NCI-H2227 treated with DMSO at 0.1 percent for 48 hours (cell line): ENCODE results near the gene NFATC3.

Experiments
- DNase-seq: peaks from one replicate; lab custom pipeline; 2025; lab: John Stamatoyannopoulos, UW

Gene NFATC3

DNA sequence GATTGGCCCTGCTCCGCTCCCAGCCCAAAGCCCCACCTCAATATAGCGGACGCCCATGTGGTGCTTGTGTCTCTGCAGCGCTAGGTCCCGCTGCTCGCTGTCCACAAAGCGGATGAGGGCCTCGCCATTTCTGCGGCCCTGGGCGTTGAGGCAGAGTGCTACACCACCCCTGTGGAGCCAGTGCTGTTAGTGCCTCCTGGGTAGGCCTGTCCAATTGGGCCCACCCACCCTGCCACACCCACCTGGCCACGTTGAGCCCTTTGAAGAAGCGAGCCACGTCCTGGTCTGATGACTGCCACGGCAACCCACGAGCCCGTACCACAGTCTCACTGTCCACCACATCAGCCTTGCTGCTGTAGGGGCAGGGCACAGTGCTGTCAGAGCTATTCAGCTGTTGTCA is 147.2 kb downstream of the NFATC3 start:
- no peak for DNase-seq

DNA sequence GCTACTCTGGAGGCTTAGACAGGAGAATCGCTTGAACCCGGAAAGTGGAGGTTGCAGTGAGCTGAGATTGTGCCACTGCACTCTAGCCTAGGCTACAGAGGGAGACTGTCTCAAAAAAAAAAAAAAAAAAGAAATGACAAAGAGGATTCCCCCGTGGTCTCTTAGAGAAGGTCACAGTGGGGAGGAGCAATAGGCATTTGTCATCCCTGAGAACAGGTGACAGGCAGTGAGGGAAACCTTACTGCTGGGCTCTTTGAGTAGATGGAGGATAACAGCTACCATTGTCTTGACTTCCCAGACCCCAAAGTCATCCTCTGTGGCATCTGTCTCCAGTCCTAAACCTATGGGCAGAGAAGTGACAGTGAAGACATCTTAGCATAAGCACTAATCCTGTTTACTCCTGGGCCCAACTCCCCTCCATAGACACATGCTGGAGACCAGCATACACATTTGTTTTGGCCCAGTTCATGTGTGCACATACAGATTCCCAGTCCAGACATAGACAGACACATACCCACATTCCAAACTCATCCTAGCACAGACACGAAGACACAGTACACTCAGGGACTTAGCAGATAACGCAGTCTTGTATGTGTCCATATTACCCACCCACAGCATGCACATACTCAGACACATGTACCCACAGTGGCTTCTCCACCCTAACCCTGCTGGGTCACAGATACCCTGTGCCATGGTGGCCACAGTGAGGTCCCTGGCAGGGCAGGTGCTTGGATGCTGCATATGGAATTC is 148.1 kb downstream of the NFATC3 start:
- DNase-seq: no peak

DNA sequence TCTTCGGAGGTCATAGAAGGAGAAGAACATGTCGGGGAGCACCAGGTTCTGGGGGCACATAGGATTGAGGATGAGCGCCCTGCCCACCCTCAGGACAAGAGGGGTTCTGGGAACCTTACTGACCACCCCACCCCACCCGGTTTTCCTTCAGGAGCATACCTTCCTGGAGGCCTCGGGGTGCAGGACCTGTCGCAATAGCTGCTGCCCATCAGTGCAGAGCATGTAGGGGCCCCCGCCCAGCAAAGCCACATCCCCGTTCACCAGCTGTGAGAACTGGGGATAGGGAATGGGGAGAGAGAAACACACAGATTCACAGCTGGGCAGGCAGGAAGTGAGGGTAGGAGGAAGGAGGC is 148.6 kb downstream of the NFATC3 start:
- DNase-seq: no peak

DNA sequence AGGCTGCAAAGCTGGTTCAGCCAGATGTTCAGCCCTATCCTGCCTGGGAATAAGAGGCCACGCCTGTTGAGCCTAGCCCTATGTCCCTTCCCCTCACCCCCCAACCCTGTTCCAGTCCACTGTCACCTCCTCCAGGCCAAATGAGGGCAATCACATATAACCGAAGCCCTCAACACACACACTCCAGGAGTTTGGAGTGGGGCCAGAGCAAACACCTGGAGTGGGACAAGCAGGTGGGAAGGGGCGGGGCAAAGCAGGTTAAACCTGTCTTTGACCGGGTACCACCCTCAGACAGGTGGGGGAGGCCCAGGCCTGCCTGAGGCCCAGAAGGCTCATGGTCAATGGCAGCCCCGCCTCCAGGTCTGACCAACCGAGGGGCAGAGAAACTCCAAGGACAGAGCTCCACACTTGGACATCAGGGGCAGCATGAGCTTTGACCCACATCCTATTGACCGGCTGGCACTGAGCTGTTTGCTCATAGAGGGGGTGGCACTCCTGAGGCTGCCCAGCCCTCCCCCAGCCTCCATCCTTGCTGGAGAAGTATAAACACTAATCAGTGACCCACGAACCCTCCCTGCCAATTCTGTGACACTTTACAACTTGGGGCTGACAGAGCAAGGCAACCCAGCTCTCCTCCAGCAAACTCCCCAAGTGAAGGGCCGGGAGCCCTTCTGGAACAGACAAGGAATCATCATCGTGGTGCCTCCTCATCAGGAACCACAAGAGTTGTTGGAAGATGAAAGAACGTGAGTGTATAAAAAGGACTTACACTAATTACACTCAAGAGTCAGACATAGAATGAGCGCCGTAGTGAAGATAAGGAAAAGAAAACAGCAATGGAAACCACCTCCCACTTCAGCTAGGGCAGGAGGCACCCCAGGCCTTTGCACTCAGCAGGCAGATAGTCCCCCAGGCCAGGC is 149.3 kb downstream of the NFATC3 start:
- DNase-seq: no peak

DNA sequence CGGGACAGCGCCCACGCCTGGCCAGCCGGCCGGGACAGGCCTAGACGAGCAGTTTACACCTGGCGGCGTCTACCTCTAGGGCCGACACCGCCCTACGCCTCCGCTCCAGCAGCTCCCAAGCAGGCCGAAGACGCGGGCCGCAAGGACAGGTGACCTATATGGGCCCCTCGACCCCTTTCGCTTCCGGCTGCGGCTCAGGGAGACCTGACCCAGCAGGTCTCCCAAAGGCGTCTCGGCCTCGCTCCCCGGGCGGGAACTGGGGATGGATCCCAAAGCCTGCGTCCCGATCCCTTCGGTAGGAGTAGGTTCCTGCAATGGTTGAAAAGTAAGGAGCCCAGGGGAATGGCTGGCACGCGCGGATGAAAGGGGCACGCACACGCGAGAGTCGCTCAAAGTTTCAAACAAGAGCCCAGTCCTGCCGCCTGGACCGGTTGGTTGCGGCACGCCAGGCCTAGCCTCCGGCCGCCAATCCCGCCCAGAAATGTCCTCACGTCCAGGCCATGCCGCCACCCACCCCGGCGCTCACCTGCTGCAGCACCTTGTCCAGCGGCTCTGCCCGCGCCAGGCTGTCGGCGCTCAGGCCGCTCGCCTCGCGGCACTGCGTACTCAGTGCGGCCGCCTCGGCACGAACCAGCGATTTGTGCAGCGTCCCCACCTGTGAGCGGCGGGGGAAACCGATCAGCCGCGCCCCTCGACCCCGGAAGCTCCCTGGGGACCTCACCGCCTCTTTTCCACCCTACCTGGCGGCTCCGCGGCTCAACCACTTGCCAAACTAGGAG is 150.1 kb downstream of the NFATC3 start:
- DNase-seq: no peak

DNA sequence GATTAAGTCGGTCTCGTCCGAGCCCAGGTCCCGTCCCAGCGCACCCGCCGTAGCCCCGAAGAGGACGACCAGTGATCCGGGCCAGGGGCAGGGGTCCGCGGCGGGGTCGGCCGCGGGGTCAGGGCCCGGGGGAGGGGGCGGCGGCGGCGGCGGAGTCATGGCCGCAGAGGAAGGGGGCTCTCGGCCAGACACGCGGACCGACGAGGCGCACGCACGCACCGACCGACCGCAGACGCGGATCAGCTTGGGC is 150.6 kb downstream of the NFATC3 start, which contains the start of gene ESRP2:
ESRP2 (minus strand) TSS at position 241 of the 250 bp plus-strand sequence; CDS start at position 159, 82 bp downstream.
- DNase-seq: no peak

DNA sequence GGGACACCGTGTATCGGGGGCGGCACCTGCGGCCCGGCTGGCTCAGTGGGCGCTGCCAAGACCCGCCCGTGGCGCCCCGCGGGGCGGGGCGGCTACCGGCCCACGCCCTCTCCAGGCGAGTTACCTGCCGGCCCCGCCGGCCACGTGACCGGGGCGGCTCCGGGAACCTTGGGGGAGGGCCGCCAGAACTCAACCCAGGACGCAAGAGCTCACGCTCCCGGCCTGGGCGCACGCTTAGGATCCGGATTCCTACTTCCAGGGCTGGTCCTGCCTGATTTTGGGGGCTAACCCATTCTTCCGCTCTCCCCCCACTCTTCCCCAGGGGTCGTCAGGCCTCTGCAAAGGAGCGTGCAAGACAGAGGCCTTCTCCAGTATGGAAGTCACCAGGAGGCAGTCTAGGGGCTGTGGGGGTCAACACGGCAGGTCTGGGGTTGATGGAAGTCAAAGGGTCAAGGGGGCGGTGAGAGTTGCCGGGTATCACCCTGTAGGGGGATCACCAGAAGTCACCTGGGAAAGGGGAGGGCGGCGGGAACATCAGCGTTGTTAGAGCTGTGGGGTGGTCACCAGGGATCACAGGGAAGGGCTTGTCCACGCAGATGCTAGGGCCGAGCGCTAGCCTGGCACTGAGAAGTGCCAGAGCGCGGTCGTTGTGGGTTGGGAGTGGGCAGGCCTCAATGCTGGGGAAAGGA is 151.1 kb downstream of the NFATC3 start:
- DNase-seq: no peak

DNA sequence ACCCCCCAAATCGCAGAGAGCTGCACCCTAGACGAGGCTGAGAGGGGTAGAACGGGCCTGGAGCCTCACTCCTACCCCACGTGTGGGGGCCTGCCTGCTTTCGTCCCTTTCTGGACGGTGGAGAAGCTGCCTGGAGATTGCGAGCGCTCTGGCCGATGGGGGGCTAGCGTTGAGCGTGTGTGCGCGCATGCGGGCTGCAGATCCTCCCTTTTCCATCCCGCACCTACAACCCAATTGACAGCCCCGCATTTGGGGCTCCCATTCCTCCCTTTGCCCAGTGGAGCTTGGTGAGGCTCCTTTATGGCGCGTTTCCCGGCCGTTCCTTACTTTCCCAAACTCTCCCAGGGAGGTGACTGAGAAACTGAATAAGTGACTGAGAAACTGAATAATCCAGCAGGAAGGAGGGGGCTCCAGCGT is 151.7 kb downstream of the NFATC3 start:
- DNase-seq: peak; percentile 10

DNA sequence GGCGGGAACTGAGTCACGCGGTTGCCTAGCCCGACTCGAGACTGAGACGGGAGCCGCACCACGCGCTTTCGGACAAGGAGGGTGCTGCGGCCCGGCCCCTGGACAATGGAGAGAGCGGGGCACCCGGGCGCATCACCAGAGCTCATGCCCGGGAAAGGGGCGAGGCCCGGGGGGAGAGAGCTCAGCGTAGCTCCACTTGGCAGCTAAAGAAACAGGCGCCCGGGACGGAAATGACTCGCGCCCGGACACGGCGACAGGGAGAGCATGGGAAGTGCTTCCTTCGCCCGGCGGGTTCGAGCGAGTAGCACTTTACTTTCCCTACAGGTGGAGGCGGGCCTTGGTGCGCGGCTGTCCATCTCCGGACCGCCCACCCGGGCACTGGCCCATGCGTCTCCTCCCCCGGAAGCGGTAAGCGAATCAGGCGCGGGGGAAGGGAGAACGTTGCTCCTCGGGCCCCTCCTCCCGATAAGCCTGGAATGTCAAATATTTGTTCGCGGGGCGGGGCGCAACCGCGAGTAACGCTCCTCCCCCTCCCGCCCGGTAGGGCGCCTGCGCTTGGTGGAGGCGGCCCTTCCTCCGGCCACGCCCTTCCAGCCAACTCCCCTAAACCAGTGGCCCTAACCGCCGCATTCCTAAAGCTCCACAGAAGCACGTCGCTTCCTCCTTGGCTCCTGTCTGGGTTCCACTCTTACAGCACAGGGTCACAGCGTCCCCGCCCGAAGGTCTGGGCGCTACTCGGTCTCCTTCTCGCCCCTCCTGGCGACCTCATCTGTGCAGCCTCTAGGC is 152.3 kb downstream of the NFATC3 start:
- peak; percentile 89 for DNase-seq

DNA sequence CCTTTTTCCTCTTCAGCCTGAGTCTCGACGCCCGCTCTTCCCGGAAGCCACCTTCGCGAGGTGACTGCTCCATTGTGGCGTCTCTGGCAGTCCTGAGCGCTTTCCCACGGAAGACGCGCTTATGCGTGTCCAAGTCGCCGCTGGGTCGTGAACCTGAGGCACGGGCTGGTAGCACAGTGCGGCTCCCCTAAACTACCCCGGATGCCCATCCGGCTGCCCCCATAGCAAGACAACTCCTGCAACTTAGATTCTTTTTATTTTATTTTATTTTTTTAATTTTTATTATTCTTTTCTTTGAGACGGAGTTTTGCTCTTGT is 152.8 kb downstream of the NFATC3 start:
- no peak for DNase-seq

DNA sequence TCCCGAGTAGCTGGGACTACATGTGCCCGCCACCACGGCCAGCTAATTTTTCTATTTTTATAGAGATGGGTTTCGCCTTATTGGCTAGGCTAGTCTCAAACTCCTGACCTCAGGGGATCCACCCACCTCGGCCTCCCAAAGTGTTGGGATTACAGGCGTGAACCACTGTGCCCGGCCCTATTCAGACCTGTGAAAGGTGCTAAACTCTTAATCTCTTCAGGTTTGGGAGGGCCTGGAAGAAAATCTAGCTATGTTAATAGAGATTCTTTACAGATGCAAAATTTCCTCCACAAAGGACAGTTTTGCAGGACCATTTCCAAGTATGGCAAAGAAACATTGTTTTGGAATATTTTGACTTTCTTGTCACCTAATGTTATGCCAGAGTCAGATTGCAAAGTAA is 156.9 kb downstream of the NFATC3 start:
- DNase-seq: no peak

DNA sequence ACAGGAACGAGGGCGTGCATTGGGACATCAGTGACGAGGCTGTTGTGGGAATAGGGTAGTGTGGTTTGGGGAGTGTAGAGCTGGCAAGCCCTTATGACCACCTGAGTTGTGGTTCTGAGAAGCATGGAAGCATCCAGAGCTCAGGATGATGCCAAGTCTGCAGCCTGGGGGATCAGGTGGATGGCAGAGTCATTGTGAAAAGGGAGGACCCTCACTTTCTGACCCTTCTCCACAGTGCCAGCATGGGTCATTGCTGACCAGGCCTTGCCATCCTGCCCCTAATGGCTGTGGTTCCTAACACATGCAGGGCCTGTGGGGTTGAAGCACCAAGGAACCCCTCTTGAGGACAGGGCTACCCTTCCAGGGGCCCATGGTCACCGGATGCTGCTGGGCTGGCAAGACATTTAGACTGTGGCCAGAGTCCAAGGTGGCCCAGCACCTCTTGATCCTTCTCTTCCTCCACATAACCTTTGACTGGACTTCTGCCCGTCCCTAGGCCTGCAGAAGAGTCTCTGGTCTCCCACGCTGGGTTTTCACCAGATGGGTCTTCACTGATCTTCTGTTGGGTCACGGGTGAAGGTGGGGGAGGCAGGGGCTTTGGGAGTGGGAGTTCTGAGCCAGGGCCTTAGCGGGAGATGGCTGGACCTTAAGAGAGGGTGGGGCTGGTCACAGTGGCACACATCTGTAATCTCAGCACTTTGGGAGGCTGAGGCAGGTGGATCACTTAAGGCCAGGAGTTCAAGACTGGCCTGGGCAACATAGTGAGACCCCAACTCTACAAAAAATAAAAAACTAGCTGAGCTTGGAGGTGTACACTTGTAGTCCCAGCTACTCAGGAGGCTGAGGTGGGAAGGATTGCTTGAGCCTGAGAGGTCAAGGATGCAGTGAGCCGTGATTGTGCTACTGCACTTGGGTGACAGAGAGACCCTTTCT is 158.0 kb downstream of the NFATC3 start:
- DNase-seq: no peak

DNA sequence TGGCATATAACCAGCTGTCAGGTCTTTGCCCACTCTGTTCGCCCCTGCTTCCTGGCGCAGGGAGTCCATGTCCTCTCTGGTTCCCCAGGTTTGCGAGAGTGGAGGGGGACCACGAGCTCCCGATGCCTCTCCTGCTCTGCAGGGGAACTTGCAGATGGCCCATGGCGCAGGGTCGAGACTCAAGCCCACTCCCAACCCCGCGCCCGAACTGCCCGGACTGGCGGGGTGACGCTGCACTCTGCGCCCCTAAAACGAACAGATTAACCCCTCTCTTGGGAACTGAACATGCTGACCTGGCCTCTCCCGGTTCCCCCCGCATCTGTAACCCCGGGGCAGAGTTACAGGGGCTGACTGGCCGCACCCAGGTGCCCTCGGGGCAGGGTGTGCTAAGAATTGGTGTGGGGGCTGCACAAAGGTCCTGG is 159.3 kb downstream of the NFATC3 start:
- DNase-seq: no peak

DNA sequence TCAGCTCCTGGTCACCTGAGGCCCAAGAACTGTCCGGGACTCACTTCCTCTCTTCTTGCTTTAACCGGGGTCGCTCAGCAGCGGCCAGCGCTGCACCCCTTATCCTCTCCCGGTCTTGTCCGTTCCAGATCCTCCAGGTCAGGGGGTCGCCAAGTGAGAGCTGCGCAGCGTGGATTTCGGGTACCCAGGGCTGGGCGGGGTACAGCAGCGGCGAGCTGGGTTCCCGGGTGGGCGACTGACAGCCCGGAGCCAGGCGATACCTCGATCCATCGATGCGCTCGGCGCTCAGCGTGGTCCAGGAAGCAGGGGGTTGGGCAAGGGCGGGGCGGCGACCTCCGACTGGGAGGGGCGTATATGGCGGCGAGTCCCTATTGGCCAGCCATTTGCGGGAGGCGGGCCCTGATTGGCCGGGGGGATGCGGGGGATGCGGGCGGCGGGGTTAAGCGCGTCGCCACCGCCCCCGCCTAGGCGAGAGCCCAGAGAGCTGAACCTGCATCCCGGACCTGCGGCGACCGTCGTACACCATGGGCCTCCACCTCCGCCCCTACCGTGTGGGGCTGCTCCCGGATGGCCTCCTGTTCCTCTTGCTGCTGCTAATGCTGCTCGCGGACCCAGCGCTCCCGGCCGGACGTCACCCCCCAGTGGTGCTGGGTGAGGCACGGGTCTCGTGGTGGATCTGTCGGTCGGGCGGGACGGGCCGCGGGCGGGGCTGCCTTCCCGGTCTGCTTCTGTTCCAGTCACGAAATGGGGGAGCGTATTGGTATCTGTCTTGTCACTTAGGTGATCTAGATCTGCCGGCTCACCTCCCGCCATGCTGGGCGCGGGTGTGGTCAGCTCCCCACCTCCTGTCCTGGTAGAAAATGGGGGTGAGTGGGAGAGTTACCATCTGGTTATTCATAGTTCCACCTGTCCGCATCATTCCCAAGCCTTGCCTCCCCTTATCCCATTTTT is 160.0 kb downstream of the NFATC3 start, which contains the start of gene PLA2G15:
PLA2G15 (plus strand) TSS at position 471 of the 951 bp plus-strand sequence; CDS start at position 525, 54 bp downstream.
- DNase-seq: peak; percentile 51

DNA sequence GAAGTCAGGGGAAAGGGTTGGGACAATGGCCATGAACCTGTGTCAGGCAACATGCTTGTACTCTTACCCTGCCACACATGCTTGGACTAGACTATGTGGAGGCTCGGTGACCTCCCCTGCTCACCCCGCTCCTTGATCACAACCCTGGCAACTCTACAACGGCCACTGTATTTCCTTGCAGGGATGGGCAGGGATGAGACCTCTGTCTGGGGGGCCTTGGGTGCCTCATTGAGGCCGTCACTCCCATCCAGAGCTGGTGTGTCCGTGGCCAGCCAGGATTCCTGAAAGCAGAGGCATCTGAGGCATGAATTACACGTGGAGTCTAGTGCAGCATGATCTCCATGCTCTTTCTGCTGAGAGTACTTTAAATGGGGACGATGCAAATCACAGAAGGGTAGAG is 161.0 kb downstream of the NFATC3 start:
- DNase-seq: no peak

DNA sequence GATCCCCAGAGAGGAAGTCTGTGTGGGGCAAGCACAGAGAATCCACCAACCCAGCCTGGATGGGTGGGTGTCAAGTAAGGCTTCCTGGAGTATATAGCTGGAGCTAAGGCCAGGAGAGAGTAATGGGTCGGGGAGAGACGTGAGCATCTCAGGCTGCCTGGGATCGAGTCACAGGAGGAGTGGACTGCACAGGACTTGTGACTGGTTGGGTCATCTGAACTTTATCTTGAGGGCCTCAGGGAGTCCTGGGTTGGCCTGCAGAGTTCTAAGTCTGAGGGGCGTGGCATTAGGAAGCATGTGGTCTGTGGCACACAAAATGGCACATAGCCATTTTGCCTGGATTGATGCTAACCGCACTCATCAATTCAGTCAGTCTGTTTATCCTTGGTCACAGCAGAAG is 161.5 kb downstream of the NFATC3 start:
- DNase-seq: no peak

DNA sequence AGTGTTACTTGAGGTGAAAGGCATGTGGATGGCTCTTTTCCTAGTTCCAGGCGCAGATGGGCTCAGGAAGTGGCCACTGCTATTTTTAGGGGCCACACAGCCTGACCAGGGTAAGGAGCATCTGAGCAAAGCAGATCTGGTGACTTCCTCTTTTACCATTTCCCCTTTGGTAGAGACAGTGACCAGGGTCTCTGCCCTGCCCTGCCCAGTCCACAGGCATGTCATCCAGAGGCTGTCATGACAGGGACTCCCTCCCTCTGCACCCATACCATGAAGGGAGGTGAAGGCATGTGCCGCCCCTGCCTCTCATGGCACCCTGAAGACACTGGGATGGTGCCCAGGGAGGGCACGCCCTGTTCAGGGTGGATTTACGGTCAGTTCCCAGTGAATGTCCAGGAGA is 162.2 kb downstream of the NFATC3 start:
- DNase-seq: no peak

DNA sequence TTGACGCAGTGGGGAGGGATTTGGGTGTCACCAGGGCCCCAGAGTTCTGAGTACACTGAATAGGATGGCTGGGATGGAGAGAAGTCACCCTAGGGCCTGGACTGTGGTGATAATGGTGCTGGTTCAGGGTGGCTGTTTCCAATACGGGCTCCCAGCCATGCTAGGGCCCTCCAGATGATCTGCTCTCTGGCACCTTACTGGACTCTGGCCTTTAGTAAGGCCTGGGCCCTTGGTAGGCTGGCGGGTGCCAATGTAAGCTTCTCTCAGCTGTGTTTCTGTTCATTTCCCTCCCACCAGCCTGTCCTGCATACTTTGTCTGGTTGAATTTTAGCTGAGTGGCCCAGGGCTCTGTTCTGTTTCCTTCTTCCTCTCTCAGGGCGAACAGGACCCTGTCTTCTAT is 162.8 kb downstream of the NFATC3 start:
- no peak for DNase-seq

DNA sequence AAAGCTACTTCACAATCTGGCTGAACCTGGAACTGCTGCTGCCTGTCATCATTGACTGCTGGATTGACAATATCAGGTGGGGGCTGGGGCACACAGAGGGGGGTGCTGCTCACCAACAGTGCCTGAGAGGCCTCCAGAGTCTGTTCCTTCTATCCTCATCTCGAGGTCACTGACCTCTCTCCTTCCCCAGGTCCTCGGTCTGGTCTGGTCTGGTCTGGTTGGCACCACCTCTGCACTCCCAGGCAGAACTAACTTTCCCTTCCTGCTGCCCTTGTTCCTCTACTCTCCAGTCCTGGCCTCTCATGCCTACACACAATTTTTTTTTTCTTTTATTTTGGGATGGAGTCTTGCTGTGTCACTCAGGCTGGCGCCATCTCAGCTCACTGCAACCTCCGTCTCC is 164.2 kb downstream of the NFATC3 start:
- no peak for DNase-seq
